K562 (cell line): ENCODE measurements around the gene HNRNPU. TPM values are rescaled to one million over a fixed set of nuclear protein-coding genes. Genes with fewer than 3 reads are reported as not detected.
A peak's percentile ranks its signal among the peaks of the same experiment; 100 is the strongest.

Experiments
- KLF6 ChIP-seq: fragments of 250-450 bp; sonication (Bioruptor Pico); IDR thresholded peaks from 2 replicates; pipeline ENCODE4 v1.4.0; 2020; ENCODE audit warnings: mild to moderate bottlenecking, moderate library complexity, borderline replicate concordance
- PHF20 ChIP-seq: fragments of 450-650 bp; IDR thresholded peaks from 2 replicates; pipeline ENCODE4 v1.6.1; 2018; ENCODE audit not compliant: partially characterized antibody
- POLR2A ChIP-seq: fragments of 450-650 bp; conservative IDR thresholded peaks from 2 replicates; pipeline ENCODE4 v1.6.1; 2016
- POLR2H ChIP-seq: IDR thresholded peaks from 2 replicates; pipeline ENCODE4 v1.6.1; 2016; ENCODE audit warnings: missing genetic modification characterization, low read depth, mild to moderate bottlenecking, control low read depth, missing compliant biosample characterization, moderate library complexity
- SUPT5H ChIP-seq: fragments of 450-650 bp; IDR thresholded peaks from 2 replicates; pipeline ENCODE4 v1.6.1; 2016
- TEAD1 ChIP-seq, 2 experiments: fragments of 450-650 bp in 1 of 2; sonication (generic) in 1 of 2; formaldehyde crosslinking; IDR thresholded peaks; 2 replicates each; pipeline versions ENCODE4 v1.4.0 to v1.8.0; 2020 to 2022; ENCODE audit warnings: mild to moderate bottlenecking in 2 of 2, missing genetic modification reagents in 1 of 2
- U2AF1 ChIP-seq: fragments of 200-400 bp; formaldehyde crosslinking; optimal IDR thresholded peaks from 2 replicates; pipeline ENCODE3; 2017; ENCODE audit warnings: mild to moderate bottlenecking, low read depth, low read length, moderate library complexity
- XRCC4 ChIP-seq: IDR thresholded peaks from one replicate; pipeline ENCODE4 v1.6.1; 2011; ENCODE audit not compliant: insufficient read depth, insufficient read length; ENCODE audit errors: extremely low read depth
- ZSCAN32 ChIP-seq: fragments of 450-650 bp; formaldehyde crosslinking; IDR thresholded peaks from 2 replicates; pipeline ENCODE4 v1.4.0; 2020; ENCODE audit warnings: mild to moderate bottlenecking, moderate library complexity
- polyA plus RNA-seq, 8 experiments: library from polyadenylated mRNA; depleted of rRNA in 4 of 8; stranded (reverse) in 5 of 8; unstranded in 3 of 8; fragments of >200 nt; fragmentation: Nextera tagmentation in 2 of 8; fragmentation: Illumina TruSeq in 1 of 8; extraction: Ambion mirVana in 2 of 8; extraction: Trizol in 1 of 8; gene quantifications; 2 replicates each; pipeline versions ENCODE4 v1.2.1 to v1.2.3, GENCODE V29; 2011 to 2014; ENCODE audit warnings: inconsistent platforms in 1 of 8, missing spikeins in 1 of 8
- total RNA-seq, 7 experiments: library from RNA; depleted of rRNA in 6 of 7; stranded (reverse); fragments of >200 nt in 6 of 7; fragmentation: Illumina TruSeq in 2 of 7; extraction: Trizol in 2 of 7; gene quantifications; 2 replicates each; pipeline versions ENCODE4 v1.2.1 to v1.2.3, GENCODE V29; 2011 to 2021; ENCODE audit warnings: low replicate concordance in 1 of 7
- TF ChIP-seq, protein P1 (sequence below), 2 experiments: fragments of 450-650 bp; formaldehyde crosslinking in 1 of 2; IDR thresholded peaks; 2 replicates each; pipeline versions ENCODE4 v1.4.0 to v1.6.1; 2014 to 2020; ENCODE audit warnings: mild to moderate bottlenecking in 2 of 2, borderline replicate concordance in 1 of 2, low read depth in 1 of 2
- TF ChIP-seq, protein P2 (sequence below): sonication (generic); formaldehyde crosslinking; IDR thresholded peaks from 2 replicates; pipeline ENCODE4 v1.8.0; 2022; ENCODE audit warnings: mild to moderate bottlenecking, missing genetic modification reagents

Gene HNRNPU
- total and polyA plus RNA-seq, 9 of the 15 experiments (the other 6 are each of a cell fraction or from before 2014, with no cell fraction given): 159 to 777 (median 577) TPM

DNA sequence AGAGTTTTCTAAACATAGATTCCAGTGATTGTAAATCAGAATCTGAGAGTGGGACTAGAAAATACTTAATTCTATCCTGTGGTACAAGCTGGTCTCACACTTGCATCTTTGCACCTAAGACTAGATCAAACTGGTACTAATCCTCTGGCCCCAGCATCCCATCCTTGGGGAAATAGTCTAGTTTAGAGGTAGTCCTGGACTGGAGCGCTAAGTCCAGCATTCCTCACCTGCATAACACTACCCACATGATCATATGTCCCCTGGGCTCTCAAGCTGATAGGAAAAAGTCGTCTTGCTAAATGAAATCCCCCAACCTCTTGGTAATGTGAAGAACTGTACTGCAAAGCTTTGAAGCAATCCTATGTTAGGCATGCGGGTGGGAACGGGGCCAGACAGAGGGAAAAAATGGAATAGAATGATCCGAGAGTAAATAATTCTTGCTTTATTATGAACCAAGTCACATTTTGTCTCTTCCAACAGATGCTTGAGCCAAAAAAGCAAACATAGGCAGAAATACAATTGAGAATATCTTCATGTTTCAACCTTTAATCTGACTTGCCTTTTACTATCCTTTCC is 24.0 kb downstream of the HNRNPU start (continued):
- TF ChIP-seq XRCC4 (no peak), PHF20 (peak; percentile 21), U2AF1 (no peak), POLR2A (peak; percentile 40), POLR2H (0 out of 2 replicates have a peak, but pooled peaks have one; percentile 3), KLF6 (no peak), TEAD1 (CRISPR knock-in tag; IDR thresholded peaks at IDR 0.05) (0 out of 4 replicates have a peak, but pooled peaks of 1 of the 2 experiments have one; percentile 14), SUPT5H (peak; percentile 62; the same call in 1 of the 2 replicates), ZSCAN32 (CRISPR knock-in tag) (no peak)
- TF ChIP-seq, protein P1, sequence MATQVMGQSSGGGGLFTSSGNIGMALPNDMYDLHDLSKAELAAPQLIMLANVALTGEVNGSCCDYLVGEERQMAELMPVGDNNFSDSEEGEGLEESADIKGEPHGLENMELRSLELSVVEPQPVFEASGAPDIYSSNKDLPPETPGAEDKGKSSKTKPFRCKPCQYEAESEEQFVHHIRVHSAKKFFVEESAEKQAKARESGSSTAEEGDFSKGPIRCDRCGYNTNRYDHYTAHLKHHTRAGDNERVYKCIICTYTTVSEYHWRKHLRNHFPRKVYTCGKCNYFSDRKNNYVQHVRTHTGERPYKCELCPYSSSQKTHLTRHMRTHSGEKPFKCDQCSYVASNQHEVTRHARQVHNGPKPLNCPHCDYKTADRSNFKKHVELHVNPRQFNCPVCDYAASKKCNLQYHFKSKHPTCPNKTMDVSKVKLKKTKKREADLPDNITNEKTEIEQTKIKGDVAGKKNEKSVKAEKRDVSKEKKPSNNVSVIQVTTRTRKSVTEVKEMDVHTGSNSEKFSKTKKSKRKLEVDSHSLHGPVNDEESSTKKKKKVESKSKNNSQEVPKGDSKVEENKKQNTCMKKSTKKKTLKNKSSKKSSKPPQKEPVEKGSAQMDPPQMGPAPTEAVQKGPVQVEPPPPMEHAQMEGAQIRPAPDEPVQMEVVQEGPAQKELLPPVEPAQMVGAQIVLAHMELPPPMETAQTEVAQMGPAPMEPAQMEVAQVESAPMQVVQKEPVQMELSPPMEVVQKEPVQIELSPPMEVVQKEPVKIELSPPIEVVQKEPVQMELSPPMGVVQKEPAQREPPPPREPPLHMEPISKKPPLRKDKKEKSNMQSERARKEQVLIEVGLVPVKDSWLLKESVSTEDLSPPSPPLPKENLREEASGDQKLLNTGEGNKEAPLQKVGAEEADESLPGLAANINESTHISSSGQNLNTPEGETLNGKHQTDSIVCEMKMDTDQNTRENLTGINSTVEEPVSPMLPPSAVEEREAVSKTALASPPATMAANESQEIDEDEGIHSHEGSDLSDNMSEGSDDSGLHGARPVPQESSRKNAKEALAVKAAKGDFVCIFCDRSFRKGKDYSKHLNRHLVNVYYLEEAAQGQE (IDR thresholded peaks at IDR 0.05; ENCODE audit: borderline replicate concordance): peak; percentile 50
- TF ChIP-seq, protein P1 (CRISPR knock-in tag; IDR thresholded peaks at IDR 0.05; ENCODE audit: low read depth): no peak
- TF ChIP-seq, protein P2, sequence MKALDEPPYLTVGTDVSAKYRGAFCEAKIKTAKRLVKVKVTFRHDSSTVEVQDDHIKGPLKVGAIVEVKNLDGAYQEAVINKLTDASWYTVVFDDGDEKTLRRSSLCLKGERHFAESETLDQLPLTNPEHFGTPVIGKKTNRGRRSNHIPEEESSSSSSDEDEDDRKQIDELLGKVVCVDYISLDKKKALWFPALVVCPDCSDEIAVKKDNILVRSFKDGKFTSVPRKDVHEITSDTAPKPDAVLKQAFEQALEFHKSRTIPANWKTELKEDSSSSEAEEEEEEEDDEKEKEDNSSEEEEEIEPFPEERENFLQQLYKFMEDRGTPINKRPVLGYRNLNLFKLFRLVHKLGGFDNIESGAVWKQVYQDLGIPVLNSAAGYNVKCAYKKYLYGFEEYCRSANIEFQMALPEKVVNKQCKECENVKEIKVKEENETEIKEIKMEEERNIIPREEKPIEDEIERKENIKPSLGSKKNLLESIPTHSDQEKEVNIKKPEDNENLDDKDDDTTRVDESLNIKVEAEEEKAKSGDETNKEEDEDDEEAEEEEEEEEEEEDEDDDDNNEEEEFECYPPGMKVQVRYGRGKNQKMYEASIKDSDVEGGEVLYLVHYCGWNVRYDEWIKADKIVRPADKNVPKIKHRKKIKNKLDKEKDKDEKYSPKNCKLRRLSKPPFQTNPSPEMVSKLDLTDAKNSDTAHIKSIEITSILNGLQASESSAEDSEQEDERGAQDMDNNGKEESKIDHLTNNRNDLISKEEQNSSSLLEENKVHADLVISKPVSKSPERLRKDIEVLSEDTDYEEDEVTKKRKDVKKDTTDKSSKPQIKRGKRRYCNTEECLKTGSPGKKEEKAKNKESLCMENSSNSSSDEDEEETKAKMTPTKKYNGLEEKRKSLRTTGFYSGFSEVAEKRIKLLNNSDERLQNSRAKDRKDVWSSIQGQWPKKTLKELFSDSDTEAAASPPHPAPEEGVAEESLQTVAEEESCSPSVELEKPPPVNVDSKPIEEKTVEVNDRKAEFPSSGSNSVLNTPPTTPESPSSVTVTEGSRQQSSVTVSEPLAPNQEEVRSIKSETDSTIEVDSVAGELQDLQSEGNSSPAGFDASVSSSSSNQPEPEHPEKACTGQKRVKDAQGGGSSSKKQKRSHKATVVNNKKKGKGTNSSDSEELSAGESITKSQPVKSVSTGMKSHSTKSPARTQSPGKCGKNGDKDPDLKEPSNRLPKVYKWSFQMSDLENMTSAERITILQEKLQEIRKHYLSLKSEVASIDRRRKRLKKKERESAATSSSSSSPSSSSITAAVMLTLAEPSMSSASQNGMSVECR (CRISPR knock-in tag): no peak
